ENCODE data around the gene ABHD12.
"Not testable (repeated sequence)": the region's sequence is repeated elsewhere in the genome, so short reads cannot be mapped to it uniquely, and the experiment has no call there.

GRCh38 chr20:25312716-25313115 is 77.9 kb downstream of the ABHD12 start:
- TF ChIP-seq CTCF (optimal IDR thresholded peaks at IDR 0.05 in 1 of 3, IDR thresholded peaks at IDR 0.05 in 1 of 3, conservative IDR thresholded peaks at IDR 0.05 in 1 of 3; ENCODE audit: extremely low read depth in 1 of 3, insufficient read depth in 2 of 3, low read length in 3 of 3); EZH2 (IDR thresholded peaks at IDR 0.05; ENCODE audit: low read length): not testable (repeated sequence)

All from keratinocyte (primary cell).